8988T (cell line): ENCODE results near the gene RUFY3.
A peak's percentile ranks its signal among the peaks of the same experiment; 100 is the strongest.
"Not testable (repeated sequence)": the region's sequence is repeated elsewhere in the genome, so short reads cannot be mapped to it uniquely, and the experiment has no call there.

Experiments used
- DNase-seq: peaks from one replicate; pipeline ENCODE4 v3.0.0; 2011

Gene RUFY3

GRCh38 chr4:70787496-70787895 is 65.7 kb downstream of the RUFY3 start:
- DNase-seq, result no peak

GRCh38 chr4:70788733-70789132 is 67.0 kb downstream of the RUFY3 start:
- DNase-seq, result no peak

GRCh38 chr4:70793626-70794025 is 71.9 kb downstream of the RUFY3 start:
- no peak for DNase-seq

GRCh38 chr4:70801265-70801809 is 79.6 kb downstream of the RUFY3 start:
- no peak for DNase-seq

GRCh38 chr4:70802928-70803580 is 81.3 kb downstream of the RUFY3 start:
- no peak for DNase-seq

- DNase-seq, result no peak
These were observed 86.4 kb downstream of the RUFY3 start for GRCh38 chr4:70808151-70808550.

GRCh38 chr4:70815370-70815769 is 93.6 kb downstream of the RUFY3 start:
- DNase-seq, result no peak

DNA sequence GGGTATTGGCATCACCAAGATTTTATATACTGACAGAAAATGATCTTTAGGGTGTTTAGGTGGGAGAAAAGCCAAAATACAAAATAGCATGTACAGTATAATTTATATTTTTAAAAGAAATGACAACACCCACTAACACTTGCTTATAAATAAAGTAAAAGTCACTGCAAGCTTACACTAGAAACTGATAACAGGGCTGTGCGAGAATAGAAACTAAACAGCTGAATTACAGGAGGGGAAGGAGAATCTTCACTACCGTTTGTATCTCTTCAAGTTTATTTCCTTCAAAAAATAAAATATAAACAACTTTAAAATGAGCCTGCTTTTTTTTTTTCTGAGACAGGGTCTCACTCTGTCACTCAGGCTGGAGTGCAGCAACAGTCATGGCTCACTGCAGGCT is 95.1 kb downstream of the RUFY3 start:
- DNase-seq, result no peak

GRCh38 chr4:70818173-70818855 is 96.5 kb downstream of the RUFY3 start:
- no peak for DNase-seq

GRCh38 chr4:70818921-70819320 is 97.2 kb downstream of the RUFY3 start:
- DNase-seq, result no peak

- no peak for DNase-seq
These were observed 107.3 kb downstream of the RUFY3 start for GRCh38 chr4:70829015-70829414.

GRCh38 chr4:70829492-70829891 is 107.7 kb downstream of the RUFY3 start:
- DNase-seq, result no peak

- no peak for DNase-seq
These were observed 108.3 kb downstream of the RUFY3 start for GRCh38 chr4:70830054-70830453.

DNA sequence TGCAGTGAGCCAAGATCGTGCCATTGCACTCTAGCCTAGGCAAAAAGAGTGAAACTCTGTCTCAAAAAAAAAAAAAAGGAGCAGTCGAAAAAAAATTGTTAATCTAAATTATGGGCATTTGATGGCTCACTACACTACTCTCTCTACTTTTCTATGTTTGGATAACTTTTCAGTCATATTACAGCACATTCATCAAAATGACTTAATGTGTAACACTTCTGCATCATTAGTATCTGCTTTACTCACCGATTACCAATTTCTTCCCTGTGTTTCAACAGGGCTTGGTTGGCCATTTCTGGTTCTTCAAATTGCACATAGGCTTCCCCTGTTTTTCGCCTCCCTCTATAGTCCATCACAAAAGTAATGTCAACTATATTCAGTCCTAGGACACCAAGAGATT is 109.5 kb downstream of the RUFY3 start:
- DNase-seq, result no peak

DNA sequence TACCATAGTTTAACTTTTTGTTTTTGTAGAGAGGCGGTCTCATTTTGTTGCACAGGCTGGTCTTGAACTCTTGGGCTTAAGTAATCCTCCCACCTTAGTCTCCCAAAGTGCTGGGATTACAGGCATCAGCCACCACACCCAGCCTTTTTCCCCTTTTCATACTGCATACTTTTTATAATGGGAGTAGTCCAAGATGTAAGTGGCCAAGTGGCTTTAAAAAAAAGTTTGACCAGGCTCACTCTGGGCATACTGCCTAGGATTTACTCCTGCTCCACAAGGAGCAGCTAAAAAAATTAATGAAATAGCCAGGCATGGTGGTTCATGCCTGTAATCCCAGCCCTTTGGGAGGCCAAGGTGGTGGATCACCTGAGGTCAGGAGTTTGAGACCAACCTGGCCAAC is 111.9 kb downstream of the RUFY3 start:
- DNase-seq, result no peak

DNA sequence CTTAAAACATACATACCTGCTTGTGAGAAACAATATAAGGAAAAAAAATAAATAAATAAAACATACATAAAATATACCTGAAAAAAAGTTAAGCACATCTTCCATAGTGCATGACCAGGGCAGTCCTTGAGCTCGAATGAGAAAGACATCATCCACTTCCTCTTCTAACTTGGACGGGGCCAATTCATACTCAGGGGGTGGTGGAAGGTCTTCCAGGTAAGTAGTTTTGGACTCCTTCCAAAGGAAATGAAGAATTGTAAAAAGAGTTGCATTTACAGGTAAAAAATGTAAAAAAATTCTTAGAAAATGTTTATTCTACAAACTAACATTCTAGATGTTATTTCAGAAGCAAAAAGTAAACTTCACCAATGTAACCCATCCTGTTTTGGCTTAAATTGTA is 114.3 kb downstream of the RUFY3 start:
- no peak for DNase-seq

DNA sequence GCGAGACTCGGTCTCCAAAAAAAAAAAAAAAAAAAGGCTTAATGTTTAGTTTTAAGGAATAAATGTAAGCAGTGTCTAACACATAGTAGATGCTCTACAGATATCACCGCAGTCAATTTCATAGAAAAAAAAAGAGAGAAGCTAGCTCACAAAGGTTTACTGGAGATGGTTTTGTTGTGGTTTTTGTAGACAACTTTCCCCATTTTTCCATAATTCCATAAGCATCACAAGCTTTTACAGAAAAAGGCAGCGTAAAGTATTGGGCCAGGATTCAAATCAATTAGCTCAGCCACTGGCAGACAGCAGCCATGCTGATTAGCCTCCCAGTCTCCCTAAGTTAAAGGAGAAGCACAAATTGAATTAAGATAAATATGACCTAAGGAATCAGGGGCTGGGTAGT is 116.4 kb downstream of the RUFY3 start:
- no peak for DNase-seq

- DNase-seq, result peak; percentile 40
These were observed 117.2 kb downstream of the RUFY3 start for GRCh38 chr4:70838666-70839588.

DNA sequence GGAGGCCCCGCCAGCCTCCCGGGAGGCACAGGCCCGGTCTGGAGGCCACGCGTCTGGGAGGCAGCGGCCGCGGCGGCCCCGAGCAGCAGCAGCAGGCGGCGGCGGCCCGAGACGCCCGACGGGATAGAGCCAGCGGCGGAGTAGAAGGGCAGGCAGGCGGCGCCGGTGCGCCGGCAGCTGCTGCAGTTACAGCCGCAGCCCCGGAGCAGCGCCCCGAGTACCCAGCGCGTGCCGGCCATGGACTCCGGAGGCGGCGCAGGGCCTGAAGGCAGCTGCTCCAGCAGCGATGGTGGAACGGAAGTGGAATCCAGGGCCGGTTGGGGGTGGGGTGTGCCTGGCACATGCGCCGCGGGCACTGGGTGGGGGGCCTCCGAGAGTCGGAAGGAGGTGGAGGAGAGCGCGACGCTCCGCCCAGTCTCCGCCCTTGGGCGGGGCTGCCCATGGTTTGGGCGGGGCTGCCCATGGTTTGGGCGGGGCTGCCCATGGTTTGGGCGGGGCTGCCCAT is 117.9 kb downstream of the RUFY3 start, which contains the start of gene GRSF1:
Gene GRSF1, minus strand, starts transcription at position 302 of the 505 bp plus-strand sequence. Its CDS starts 63 bp downstream, at position 239.
- peak; percentile 68 for DNase-seq

GRCh38 chr4:70840137-70840536 is 118.4 kb downstream of the RUFY3 start:
- DNase-seq, result not testable (repeated sequence)

GRCh38 chr4:70840631-70841030 is 118.9 kb downstream of the RUFY3 start:
- DNase-seq, result not testable (repeated sequence)

- no peak for DNase-seq
These were observed 119.4 kb downstream of the RUFY3 start for GRCh38 chr4:70841211-70841610.

DNA sequence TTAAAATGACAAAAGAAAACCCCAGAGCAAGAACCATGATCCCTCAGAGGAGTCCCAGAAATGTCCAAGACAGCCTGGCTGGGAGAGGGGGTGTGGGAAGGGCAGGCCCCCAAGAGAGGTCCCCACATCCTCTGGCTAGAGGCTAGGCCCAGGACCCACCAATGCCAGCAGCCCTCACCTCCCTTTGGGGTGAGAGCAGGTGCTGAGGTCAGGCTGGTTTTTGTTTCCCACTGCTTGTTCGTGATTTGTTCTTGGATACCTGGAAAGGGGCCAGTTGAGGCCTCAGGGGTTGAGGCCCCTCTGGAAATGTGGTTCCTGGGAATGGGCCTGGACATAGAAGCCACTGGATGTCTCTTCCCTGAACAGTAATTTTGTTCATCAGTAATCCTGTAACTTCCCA is 120.2 kb downstream of the RUFY3 start:
- no peak for DNase-seq
